H1 (cell line): ENCODE measurements around the gene ZNF556. TPM values are rescaled to one million over a fixed set of nuclear protein-coding genes. Genes with fewer than 3 reads are reported as not detected.

Experiments
- CTCF ChIA-PET: fragments of 300-600 bp; sonication (Branson Sonifier 250); formaldehyde crosslinking; loops from one replicate; lab custom pipeline; 2021; ENCODE audit not compliant: partially characterized antibody; lab: Charles Lee
- POLR2A ChIA-PET: fragments of 300-600 bp; sonication (Branson Sonifier 250); formaldehyde crosslinking; loops from one replicate; lab custom pipeline; 2021; ENCODE audit warnings: inconsistent platforms; ENCODE audit not compliant: partially characterized antibody; lab: Charles Lee
- DNase-seq, 2 experiments: peaks; one replicate each; pipeline versions ENCODE4 v3.0.0 to v3.0.0-alpha.2; 2010 to 2022; ENCODE audit warnings: low spot score in 2 of 2, low read depth in 1 of 2, mixed read lengths in 1 of 2
- FAIRE-seq: peaks from 2 replicates; lab custom pipeline; 2011; peaks lifted over from hg19 to GRCh38; lab: Jason Lieb, UNC
- H2AFZ ChIP-seq: 2 replicates; pipeline ENCODE4 v1.8.1; 2012; ENCODE audit warnings: low read length, inconsistent platforms
- H2AK5ac ChIP-seq: 2 replicates; pipeline ENCODE4 v1.6.1; 2013; ENCODE audit warnings: low read depth, low read length
- H2BK120ac ChIP-seq: replicated peaks from 2 replicates; pipeline ENCODE3; 2013; ENCODE audit warnings: low read depth, low read length, inconsistent platforms
- H2BK12ac ChIP-seq: 2 replicates; pipeline ENCODE4 v1.6.1; 2013; ENCODE audit warnings: low read depth, low read length
- H2BK15ac ChIP-seq: 2 replicates; pipeline ENCODE4 v1.6.1; 2013; ENCODE audit warnings: low read length
- H2BK20ac ChIP-seq: 2 replicates; pipeline ENCODE4 v1.6.1; 2013; ENCODE audit warnings: low read length
- H2BK5ac ChIP-seq: 2 replicates; pipeline ENCODE4 v1.6.1; 2013; ENCODE audit warnings: low read depth, low read length
- H3K14ac ChIP-seq: 2 replicates; pipeline ENCODE4 v1.6.1; 2013; ENCODE audit warnings: inconsistent platforms; ENCODE audit not compliant: insufficient read length
- H3K18ac ChIP-seq: 2 replicates; pipeline ENCODE4 v1.6.1; 2013; ENCODE audit warnings: low read length; ENCODE audit errors: extremely low read depth
- H3K23ac ChIP-seq: 2 replicates; pipeline ENCODE4 v1.6.1; 2013; ENCODE audit warnings: inconsistent platforms; ENCODE audit not compliant: insufficient read length
- H3K23me2 ChIP-seq: 2 replicates; pipeline ENCODE4 v1.6.1; 2013; ENCODE audit warnings: low read depth, low read length
- H3K27ac ChIP-seq: 2 replicates; pipeline ENCODE4 v1.6.1; 2011; ENCODE audit warnings: low read depth, low read length, inconsistent platforms
- H3K27me3 ChIP-seq, 4 experiments: replicated peaks in 1 of 4; 1 replicate in 1 of 4; 2 replicates in 3 of 4; pipeline versions ENCODE4 v1.6.1 to v1.8.1; 2011 to 2013; ENCODE audit warnings: low read length in 3 of 4, mild to moderate bottlenecking in 3 of 4, inconsistent platforms in 2 of 4, mixed read lengths in 2 of 4, moderate library complexity in 1 of 4; ENCODE audit not compliant: control insufficient read depth in 3 of 4, insufficient read depth in 3 of 4; ENCODE audit errors: extremely low read depth in 1 of 4
- H3K36me3 ChIP-seq, 4 experiments: 2 replicates each; pipeline versions ENCODE4 v1.6.1 to v1.8.1; 2011 to 2013; ENCODE audit warnings: mild to moderate bottlenecking in 4 of 4, low read length in 3 of 4, moderate library complexity in 2 of 4, control low read depth in 1 of 4, inconsistent platforms in 1 of 4; ENCODE audit not compliant: insufficient read depth in 4 of 4, control insufficient read depth in 2 of 4
- H3K4ac ChIP-seq: replicated peaks from 2 replicates; pipeline ENCODE3; 2013; ENCODE audit warnings: low read length, low read depth, mixed read lengths, inconsistent platforms; ENCODE audit not compliant: insufficient read length
- H3K4me1 ChIP-seq, 4 experiments: replicated peaks in 1 of 4; 1 replicate in 1 of 4; 2 replicates in 3 of 4; pipeline versions ENCODE4 v1.6.1 to v1.8.1; 2011 to 2013; ENCODE audit warnings: low read length in 3 of 4, inconsistent platforms in 2 of 4, mixed read lengths in 1 of 4; ENCODE audit not compliant: insufficient read depth in 4 of 4, control insufficient read depth in 3 of 4
- H3K4me2 ChIP-seq, 2 experiments: 2 replicates each; pipeline versions ENCODE4 v1.6.1 to v1.8.1; 2011 to 2013; ENCODE audit warnings: low read depth in 2 of 2, low read length in 2 of 2, control low read depth in 1 of 2, inconsistent platforms in 1 of 2, mild to moderate bottlenecking in 1 of 2; ENCODE audit not compliant: insufficient read depth in 1 of 2
- H3K4me3 ChIP-seq, 4 experiments: fragments of 200-600, 300-600 bp in 1 of 4; sonication (generic), shearing (Covaris generic), sonication (Bioruptor Twin) in 1 of 4; 2 replicates each; pipeline versions ENCODE4 v1.5.1 to v1.8.1; 2011 to 2016; ENCODE audit warnings: low read length in 4 of 4, low read depth in 3 of 4, control low read depth in 2 of 4, inconsistent platforms in 2 of 4, mild to moderate bottlenecking in 2 of 4, mixed read lengths in 1 of 4, moderate library complexity in 1 of 4; ENCODE audit not compliant: insufficient read depth in 2 of 4; ENCODE audit errors: extremely low read depth in 1 of 4
- H3K56ac ChIP-seq: replicated peaks from 2 replicates; pipeline ENCODE3; 2013; ENCODE audit warnings: low read depth, mild to moderate bottlenecking, mixed read lengths, low read length, inconsistent platforms; ENCODE audit not compliant: insufficient read length
- H3K79me1 ChIP-seq: 2 replicates; pipeline ENCODE4 v1.6.1; 2013; ENCODE audit warnings: low read depth, low read length, control low read depth
- H3K79me2 ChIP-seq, 2 experiments: 2 replicates each; pipeline versions ENCODE4 v1.6.1 to v1.8.1; 2012 to 2013; ENCODE audit warnings: low read length in 2 of 2, mild to moderate bottlenecking in 2 of 2, inconsistent platforms in 1 of 2; ENCODE audit not compliant: insufficient read depth in 2 of 2, control insufficient read depth in 1 of 2
- H3K9ac ChIP-seq, 4 experiments: replicated peaks in 1 of 4; 1 replicate in 1 of 4; 2 replicates in 3 of 4; pipeline versions ENCODE4 v1.6.1 to v1.8.1; 2011 to 2013; ENCODE audit warnings: low read depth in 3 of 4, low read length in 3 of 4, control low read depth in 2 of 4, mild to moderate bottlenecking in 2 of 4, moderate library complexity in 2 of 4, inconsistent platforms in 1 of 4; ENCODE audit errors: extremely low read depth in 1 of 4
- H3K9me3 ChIP-seq, 2 experiments: 2 replicates each; pipeline versions ENCODE4 v1.6.1 to v1.8.1; 2012 to 2013; ENCODE audit warnings: mild to moderate bottlenecking in 2 of 2, moderate library complexity in 2 of 2, control low read depth in 1 of 2, inconsistent platforms in 1 of 2, low read depth in 1 of 2, low read length in 1 of 2, mixed read lengths in 1 of 2; ENCODE audit not compliant: insufficient read depth in 2 of 2
- H4K20me1 ChIP-seq, 2 experiments: replicated peaks in 1 of 2; 2 replicates each; pipeline versions ENCODE3 to v1.8.1; 2011 to 2013; ENCODE audit warnings: inconsistent platforms in 2 of 2, low read length in 2 of 2, mild to moderate bottlenecking in 1 of 2; ENCODE audit not compliant: insufficient read depth in 2 of 2, control insufficient read depth in 1 of 2
- H4K5ac ChIP-seq: 2 replicates; pipeline ENCODE4 v1.6.1; 2013; ENCODE audit warnings: low read length, low read depth, mixed read lengths, inconsistent platforms; ENCODE audit not compliant: insufficient read length
- H4K8ac ChIP-seq: 2 replicates; pipeline ENCODE4 v1.8.0; 2013; ENCODE audit warnings: mild to moderate bottlenecking, moderate library complexity, low read length, inconsistent platforms; ENCODE audit not compliant: insufficient read depth; ENCODE audit errors: extremely low read depth
- H4K91ac ChIP-seq: replicated peaks from 2 replicates; pipeline ENCODE3; 2013; ENCODE audit warnings: low read length, mixed read lengths, inconsistent platforms; ENCODE audit not compliant: insufficient read length
- CBX8 ChIP-seq: fragments of 300-800, 300-1000 bp; sonication (generic); IDR thresholded peaks from 2 replicates; pipeline ENCODE4 v1.7.1; 2016; ENCODE audit warnings: low read depth, low read length, borderline replicate concordance
- CREB1 ChIP-seq: IDR thresholded peaks from 2 replicates; pipeline ENCODE4 v1.6.1; 2012; ENCODE audit warnings: inconsistent platforms
- EZH2 ChIP-seq: fragments of 200-600 bp; sonication (generic); IDR thresholded peaks from 2 replicates; pipeline ENCODE4 v1.7.1; 2012; ENCODE audit warnings: low read depth, mild to moderate bottlenecking, moderate library complexity, low read length, inconsistent platforms; ENCODE audit not compliant: severe bottlenecking
- POLR2A ChIP-seq, 2 experiments: IDR thresholded peaks; 1 replicate in 1 of 2; 2 replicates in 1 of 2; pipeline ENCODE4 v1.6.1; 2011; ENCODE audit warnings: low read depth in 2 of 2, low read length in 2 of 2, mild to moderate bottlenecking in 2 of 2; ENCODE audit errors: control extremely low read depth in 1 of 2
- RFX5 ChIP-seq: IDR thresholded peaks from 2 replicates; pipeline ENCODE4 v1.6.1; 2011; ENCODE audit warnings: low read depth, low read length, improper control_type of control experiment, borderline replicate concordance
- RNF2 ChIP-seq: fragments of 200-900, 300-1000 bp; sonication (generic); IDR thresholded peaks from 2 replicates; pipeline ENCODE4 v1.7.1; 2016; ENCODE audit warnings: borderline replicate concordance, low read depth, mild to moderate bottlenecking, antibody characterized with exemption, low read length; ENCODE audit not compliant: poor library complexity, severe bottlenecking; ENCODE audit errors: missing control alignments
- SIN3A ChIP-seq, 2 experiments: IDR thresholded peaks in 1 of 2; conservative IDR thresholded peaks in 1 of 2; 2 replicates each; pipeline ENCODE4 v1.6.1; 2011 to 2012; ENCODE audit warnings: low read length in 2 of 2, improper control_type of control experiment in 1 of 2, low read depth in 1 of 2, mild to moderate bottlenecking in 1 of 2
- SIRT6 ChIP-seq: IDR thresholded peaks from one replicate; pipeline ENCODE4 v1.7.1; 2012; ENCODE audit warnings: low read length, inconsistent platforms
- TEAD4 ChIP-seq: IDR thresholded peaks from 2 replicates; pipeline ENCODE4 v1.6.1; 2012; ENCODE audit warnings: low read depth, low read length, inconsistent platforms, mixed read lengths
- WGBS, 2 experiments: shearing (Covaris generic) in 1 of 2; methylation state at CpG; one replicate each; pipeline versions ENCODE4 v1.1.6 to v1.1.7; 2013 to 2015; ENCODE audit warnings: low lambda C conversion rate in 2 of 2, mixed read lengths in 2 of 2, inconsistent platforms in 1 of 2, low coverage in 1 of 2, missing lambda C conversion rate in 1 of 2; ENCODE audit not compliant: insufficient replicate concordance in 2 of 2, insufficient coverage in 1 of 2, insufficient read length in 1 of 2; ENCODE audit errors: extremely low coverage in 1 of 2, missing lambda C conversion rate in 1 of 2; 5-methylcytosine and 5-hydroxymethylcytosine counted together
- polyA plus RNA-seq, 7 experiments: library from polyadenylated mRNA; depleted of rRNA in 3 of 7; stranded (reverse) in 5 of 7; unstranded in 2 of 7; fragments of >200 nt in 5 of 7; fragments of 200-250 nt in 2 of 7; gene quantifications; 1 replicate in 5 of 7; 2 replicates in 1 of 7; 4 replicates in 1 of 7; pipeline versions ENCODE4 v1.2.1 to v1.2.3, GENCODE V29; 2011 to 2013; ENCODE audit warnings: missing spikeins in 2 of 7, mixed read lengths in 2 of 7
- total RNA-seq: library from RNA; stranded (reverse); fragmentation: NEBNext Ultra II Directional; extraction: Animal tissue kit (Norgen Biotek cat#: 25700); gene quantifications from 2 replicates; pipeline ENCODE4 v1.2.1, GENCODE V29; 2021
- TF ChIP-seq, protein P1 (sequence below), 3 experiments: IDR thresholded peaks; 1 replicate in 2 of 3; 2 replicates in 1 of 3; pipeline versions ENCODE4 v1.5.1 to v1.6.1; 2011; ENCODE audit warnings: low read length in 3 of 3, mild to moderate bottlenecking in 3 of 3, inconsistent platforms in 2 of 3, low read depth in 1 of 3, moderate library complexity in 1 of 3; ENCODE audit not compliant: insufficient read depth in 1 of 3; ENCODE audit errors: control extremely low read depth in 1 of 3

The ZNF556 gene
- total and polyA plus RNA-seq, 2 of the 8 experiments (the other 6 are each of a cell fraction or from before 2014, with no cell fraction given): not detected

- Histone ChIP-seq H3K23me2 (no peaks in the 10 kb centered on the region), H3K14ac (no peak overlapping the region), H3K79me1 (no peaks in the 10 kb centered on the region), H4K5ac (no peak overlapping the region), H4K91ac (no peak overlapping the region), H2BK120ac (no peak overlapping the region), H3K4me1 (no peaks in the 10 kb centered on the region), H4K20me1 (no peaks in the 10 kb centered on the region), H3K56ac (no peak overlapping the region), H3K23ac (no peak overlapping the region), H3K79me2 (no peaks in the 10 kb centered on the region), H3K27me3 (no peaks in the 10 kb centered on the region), H3K4ac (no peak overlapping the region), H4K8ac (no peak overlapping the region), H2AK5ac (no peak overlapping the region), H3K9ac (no peak overlapping the region), H3K9me3 (peaks cover 33 to 79% of the 10 kb centered on the region in 2 experiments), H2AFZ (no peak overlapping the region), H3K36me3 (no peaks in the 10 kb centered on the region), H2BK15ac (no peak overlapping the region), H3K27ac (no peak overlapping the region), H2BK12ac (no peak overlapping the region), H2BK20ac (no peak overlapping the region), H3K4me2 (no peak overlapping the region), H2BK5ac (no peak overlapping the region), H3K4me3 (no peak overlapping the region), H3K18ac (no peak overlapping the region)
- CTCF ChIA-PET: interaction anchor here (0.8 to 1.7 kb wide), 2 partner anchors 22 to 46 kb away, joined by 3 read pairs; no protein-coding TSS in a partner anchor
- POLR2A ChIA-PET: no interaction called here
- 87% methylated on average over 12 of the region's 12 CpGs; no CpG with 5 or more reads in 1 of the 2 experiments for WGBS, 2 experiments
- FAIRE-seq: no peak
- no peak for DNase-seq
- TF ChIP-seq EZH2 (no peak), CREB1 (no peak), CBX8 (no peak), RNF2 (no peak), SIRT6 (no peak), RFX5 (no peak), POLR2A (IDR thresholded peaks at IDR 0.05; ENCODE audit: control extremely low read depth in 1 of 2, low read depth in 2 of 2, low read length in 2 of 2) (no peak), SIN3A (conservative IDR thresholded peaks at IDR 0.05 in 1 of 2, IDR thresholded peaks at IDR 0.05 in 1 of 2; ENCODE audit: low read depth in 1 of 2, low read length in 2 of 2) (no peak), TEAD4 (no peak)
- TF ChIP-seq, protein P1, sequence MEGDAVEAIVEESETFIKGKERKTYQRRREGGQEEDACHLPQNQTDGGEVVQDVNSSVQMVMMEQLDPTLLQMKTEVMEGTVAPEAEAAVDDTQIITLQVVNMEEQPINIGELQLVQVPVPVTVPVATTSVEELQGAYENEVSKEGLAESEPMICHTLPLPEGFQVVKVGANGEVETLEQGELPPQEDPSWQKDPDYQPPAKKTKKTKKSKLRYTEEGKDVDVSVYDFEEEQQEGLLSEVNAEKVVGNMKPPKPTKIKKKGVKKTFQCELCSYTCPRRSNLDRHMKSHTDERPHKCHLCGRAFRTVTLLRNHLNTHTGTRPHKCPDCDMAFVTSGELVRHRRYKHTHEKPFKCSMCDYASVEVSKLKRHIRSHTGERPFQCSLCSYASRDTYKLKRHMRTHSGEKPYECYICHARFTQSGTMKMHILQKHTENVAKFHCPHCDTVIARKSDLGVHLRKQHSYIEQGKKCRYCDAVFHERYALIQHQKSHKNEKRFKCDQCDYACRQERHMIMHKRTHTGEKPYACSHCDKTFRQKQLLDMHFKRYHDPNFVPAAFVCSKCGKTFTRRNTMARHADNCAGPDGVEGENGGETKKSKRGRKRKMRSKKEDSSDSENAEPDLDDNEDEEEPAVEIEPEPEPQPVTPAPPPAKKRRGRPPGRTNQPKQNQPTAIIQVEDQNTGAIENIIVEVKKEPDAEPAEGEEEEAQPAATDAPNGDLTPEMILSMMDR (IDR thresholded peaks at IDR 0.05; ENCODE audit: control extremely low read depth in 1 of 3, insufficient read depth in 1 of 3, low read depth in 1 of 3, low read length in 3 of 3): no peak
These were observed 1.6 kb upstream of the ZNF556 start for GRCh38 chr19:2865334-2866100.
